Epithelial cell of esophagus (primary cell): ENCODE data around the gene MTG1.

Experiments
- DNase-seq: peaks from one replicate; pipeline ENCODE4 v3.0.0; 2010; ENCODE audit warnings: low read depth
- H3K4me3 ChIP-seq: 2 replicates; pipeline ENCODE4 v1.5.1; 2011; ENCODE audit warnings: mild to moderate bottlenecking, low read length, control low read depth
- CTCF ChIP-seq: IDR thresholded peaks from 2 replicates; pipeline ENCODE4 v1.5.1; 2011; ENCODE audit warnings: low read depth, mild to moderate bottlenecking, low read length, control low read depth, inconsistent platforms; ENCODE audit not compliant: insufficient read depth; ENCODE audit errors: missing control alignments

The MTG1 gene

DNA sequence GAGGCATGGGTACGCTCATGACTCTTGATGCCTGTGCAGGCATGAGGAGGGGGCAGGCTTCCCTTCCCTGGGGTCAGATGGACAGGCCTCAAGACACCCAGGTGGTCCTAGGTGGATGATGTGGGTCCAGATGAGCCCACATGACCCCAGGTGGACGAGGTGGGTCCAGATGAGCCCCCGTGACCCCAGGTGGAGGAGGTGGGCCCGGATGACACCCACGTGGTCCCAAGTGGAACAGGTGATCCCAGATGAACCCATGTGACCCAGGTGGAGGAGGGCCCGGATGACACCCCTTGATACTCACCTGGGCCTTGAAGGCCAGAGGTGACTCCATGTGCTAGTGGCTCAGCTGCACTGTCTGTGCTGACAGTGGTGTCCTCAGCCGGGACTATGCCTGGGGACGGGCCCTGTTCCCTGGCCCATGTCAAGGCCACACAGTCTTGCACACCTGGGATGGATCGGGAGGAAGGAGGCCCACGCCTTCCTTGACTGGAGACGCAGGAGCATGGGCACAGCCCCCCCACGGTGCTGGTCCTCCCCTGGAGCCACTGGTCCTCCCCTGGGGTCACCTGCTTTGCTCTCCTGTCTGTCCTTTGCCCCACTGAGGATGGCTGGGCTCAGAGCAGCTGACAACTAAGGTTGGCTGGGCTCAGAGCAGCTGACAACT is 43.5 kb upstream of the MTG1 start:
- TF ChIP-seq CTCF, result no peak
- no peak for DNase-seq
- no peak overlapping the region for H3K4me3 ChIP-seq

GRCh38 chr10:133350950-133351329 is 43.0 kb upstream of the MTG1 start:
- no peak for TF ChIP-seq CTCF
- no peak overlapping the region for H3K4me3 ChIP-seq

GRCh38 chr10:133351408-133352318 is 42.3 kb upstream of the MTG1 start:
- H3K4me3 ChIP-seq, result no peak overlapping the region
- DNase-seq, result no peak
- no peak for TF ChIP-seq CTCF

More at GRCh38 chr10:133350950-133351329, 43.0 kb upstream of the MTG1 start:
- DNase-seq, result no peak

DNA sequence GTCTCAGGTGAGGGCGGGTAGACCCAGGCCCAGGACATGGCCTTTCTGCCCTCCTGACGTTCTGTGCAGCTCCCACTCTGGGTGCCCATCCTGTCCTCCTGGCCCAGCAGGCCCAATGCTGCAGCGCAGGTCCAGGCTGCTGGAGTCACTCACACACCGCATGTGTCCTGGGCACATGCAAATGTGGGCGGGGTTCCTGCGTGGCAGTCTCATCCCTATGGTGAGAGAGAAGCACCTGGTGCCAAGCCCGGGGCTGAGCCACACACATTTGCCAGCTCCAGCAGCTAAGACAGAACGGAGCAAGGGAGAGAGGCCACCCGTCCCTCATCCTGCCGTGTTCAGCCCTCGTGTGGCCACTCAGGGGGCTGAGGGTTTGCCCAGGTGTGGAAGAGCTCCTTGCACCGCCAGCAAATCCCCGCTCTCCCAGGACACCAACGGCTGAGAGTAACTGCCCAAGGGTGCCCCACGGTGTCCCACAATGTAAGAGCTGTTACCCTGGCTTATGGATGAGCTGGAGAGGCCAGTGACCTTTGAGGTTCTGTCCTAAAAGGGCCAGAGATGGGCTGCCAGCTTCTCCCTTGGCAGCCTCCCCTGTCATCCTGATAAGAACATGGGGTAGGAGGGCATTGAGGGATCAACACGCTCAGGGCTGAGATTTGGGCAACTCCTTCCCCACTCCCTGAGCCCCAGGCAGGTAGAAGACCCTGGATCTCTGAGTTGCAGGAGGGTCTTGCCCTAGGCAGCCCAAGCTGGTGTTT is 40.6 kb upstream of the MTG1 start:
- no peak overlapping the region for H3K4me3 ChIP-seq
- TF ChIP-seq CTCF, result no peak
- DNase-seq, result no peak

DNA sequence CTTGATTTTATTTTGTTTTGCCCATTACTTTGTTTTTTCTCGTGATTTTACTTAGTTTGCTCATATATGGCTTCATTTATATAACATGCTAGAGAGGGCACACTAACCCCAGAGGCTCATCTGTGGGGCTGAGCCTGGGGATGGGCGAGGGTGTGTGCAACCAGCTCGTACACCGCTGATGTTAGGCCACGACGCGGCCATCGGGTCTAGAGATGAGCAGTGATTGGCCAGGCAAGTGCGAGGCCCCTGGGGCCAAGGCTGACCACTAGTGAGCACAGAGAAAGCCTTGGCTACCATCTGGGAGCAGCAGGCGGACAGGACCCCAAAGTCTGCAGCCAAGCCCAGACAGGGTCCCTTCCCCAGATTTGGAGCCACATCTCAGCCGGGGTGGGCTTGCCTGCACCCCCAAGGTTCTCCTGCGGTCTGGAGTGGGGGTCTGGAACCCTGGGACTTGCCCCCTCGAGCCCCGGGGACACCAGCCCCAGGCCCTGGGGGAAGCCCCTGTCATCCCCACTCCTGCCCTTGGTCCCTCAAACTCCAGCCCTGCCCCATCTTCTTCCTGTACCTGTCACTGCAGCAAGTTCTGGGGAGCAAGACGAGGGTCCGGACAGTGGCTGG is 39.9 kb upstream of the MTG1 start:
- no peak for DNase-seq
- no peak for TF ChIP-seq CTCF
- no peak overlapping the region for H3K4me3 ChIP-seq

GRCh38 chr10:133354672-133355240 is 39.2 kb upstream of the MTG1 start:
- DNase-seq, result no peak
- TF ChIP-seq CTCF, result no peak
- H3K4me3 ChIP-seq, result no peak overlapping the region
